HTR-8/SVneo (cell line): ENCODE measurements around the gene GAS2.

ENCODE experiments used
- DNase-seq: peaks from one replicate; pipeline ENCODE4 v3.0.0; 2011; ENCODE audit warnings: low spot score, mixed read lengths; ENCODE audit not compliant: insufficient read length
- FAIRE-seq: peaks from 2 replicates; lab custom pipeline; 2011; peaks lifted over from hg19 to GRCh38; lab: Jason Lieb, UNC

Gene GAS2

DNA sequence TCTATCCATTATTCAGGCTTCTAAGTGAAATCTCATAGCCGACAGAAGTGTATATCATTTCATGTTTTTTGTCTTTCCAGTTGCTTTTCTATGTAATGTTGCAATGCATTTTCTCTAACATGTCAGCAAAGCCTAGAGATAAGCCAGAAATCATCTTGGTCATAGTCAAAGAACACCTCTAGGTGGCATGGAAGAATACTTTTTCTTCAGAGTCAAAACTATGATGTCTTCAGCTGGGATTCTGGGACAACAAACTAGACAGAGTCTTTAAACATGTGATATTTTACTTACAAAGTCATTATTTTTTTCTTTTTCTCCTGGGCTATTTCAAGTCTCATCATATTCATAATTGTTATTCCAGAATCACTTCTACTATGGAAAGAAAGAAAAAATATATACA is 4.4 kb downstream of the GAS2 start:
- DNase-seq = no peak
- FAIRE-seq = no peak

DNA sequence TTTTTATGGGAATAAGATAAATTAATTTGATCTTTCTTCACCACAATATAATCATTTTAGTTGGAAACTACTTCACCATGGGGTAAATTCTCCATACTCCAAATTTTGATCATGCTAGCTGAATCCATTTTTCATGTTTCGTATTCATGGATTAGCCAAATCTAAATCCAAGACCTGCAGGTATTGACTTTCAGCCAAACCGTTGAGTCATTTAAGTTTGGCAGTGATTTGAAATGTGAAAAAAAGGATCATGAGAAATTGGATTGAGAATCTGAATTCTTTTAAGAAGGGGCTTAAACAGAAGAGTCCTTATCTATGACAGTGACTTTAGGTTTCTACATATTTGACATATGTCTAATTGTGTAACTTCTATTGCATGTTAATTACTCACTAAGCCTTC is 5.3 kb downstream of the GAS2 start:
- DNase-seq (no peak), FAIRE-seq (no peak)

DNA sequence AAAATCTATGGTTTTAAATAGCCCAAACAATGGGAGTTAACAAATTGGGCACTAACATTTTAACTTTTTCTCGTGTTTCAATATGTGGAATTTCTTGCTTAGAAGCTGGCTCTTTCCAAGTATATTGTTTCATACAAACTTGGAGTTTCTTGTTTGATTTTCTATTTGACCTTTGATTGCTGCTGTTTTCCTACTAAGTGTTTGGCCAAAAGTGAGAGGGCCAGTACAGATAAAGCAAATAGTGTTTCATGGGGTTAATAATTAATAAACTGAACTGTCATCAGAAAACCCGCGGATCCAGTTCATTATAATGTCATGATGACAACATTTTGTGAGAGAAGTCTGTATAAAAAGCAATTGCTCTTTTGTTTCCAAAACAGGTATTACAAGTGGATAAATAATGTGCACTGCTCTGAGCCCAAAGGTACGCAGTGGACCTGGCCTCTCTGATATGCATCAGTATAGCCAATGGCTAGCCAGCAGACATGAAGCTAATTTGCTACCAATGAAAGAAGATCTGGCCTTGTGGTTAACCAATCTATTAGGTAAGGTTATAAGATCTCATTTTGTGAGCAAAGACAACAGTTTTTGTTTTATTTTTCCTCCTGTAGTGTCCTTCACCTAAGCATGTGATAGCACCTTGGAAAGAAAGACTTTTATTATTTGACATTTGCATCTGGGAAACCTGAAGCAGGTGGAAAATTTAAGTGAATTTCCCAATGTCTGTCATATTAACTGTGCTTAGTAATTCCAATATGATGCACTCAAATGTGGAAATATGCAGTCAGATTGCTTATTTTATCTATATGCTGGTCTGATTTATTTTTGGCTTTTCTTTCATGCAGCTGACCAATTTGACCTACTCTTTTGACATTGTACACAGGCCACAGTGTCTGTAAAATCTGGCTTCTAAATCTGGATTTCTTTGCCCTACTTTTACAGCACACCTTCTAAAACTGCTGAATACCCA is 8.3 kb downstream of the GAS2 start:
- no peak for FAIRE-seq
- DNase-seq = no peak

DNA sequence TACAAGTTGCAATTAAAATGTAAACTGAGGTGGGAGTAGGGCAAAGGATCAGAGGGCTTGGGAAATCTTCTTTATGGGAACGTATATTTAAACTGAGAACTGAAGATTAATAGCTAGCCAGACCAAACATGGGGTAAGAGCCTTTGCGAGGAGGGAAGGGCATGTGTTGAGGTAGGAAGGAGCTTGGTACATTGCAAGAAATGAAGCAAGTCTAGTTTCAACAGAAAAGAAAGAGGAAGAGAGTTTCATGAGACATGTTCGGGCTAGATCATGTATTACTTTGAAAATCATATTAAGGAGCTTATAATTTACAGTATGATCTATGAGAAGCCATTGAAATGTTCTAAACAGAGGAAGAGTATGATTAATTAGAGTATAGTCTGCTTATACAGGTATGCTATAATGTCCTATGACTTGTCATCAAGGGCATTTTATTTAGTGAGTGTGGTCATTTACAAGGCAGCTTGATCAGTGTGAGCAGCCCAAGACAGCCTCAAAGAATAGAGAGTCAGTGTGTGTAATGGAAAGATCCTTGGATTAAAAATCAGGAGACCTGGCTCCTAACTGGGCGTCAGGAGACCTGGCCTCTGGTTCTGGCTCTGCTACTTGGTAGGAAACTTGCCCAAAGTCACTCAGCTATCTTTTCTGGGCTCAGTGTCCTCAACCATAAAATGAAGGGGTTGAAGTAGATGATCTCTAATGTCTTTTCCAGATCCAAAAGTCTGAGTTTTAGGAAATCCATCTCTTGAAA is 10.9 kb downstream of the GAS2 start:
- DNase-seq (no peak), FAIRE-seq (no peak)

DNA sequence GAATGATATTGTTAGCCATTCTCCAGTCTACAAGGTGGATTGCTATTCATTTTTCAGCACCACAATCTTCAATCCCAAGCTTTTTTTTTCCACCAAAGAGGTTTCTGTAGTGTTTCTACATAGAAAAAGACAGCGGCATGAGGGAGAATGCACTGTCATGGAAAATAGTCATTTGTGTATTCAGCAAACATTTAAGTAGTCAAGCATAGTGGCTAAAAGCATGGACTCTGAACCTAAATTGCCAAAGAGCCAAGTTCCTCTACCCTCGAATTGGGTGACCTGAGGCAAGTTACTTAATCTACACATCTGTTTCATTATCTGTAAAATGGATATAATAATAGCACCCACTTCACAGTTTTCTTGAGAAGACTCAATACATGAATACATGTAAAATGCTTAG is 14.2 kb downstream of the GAS2 start:
- FAIRE-seq (no peak), DNase-seq (no peak)

DNA sequence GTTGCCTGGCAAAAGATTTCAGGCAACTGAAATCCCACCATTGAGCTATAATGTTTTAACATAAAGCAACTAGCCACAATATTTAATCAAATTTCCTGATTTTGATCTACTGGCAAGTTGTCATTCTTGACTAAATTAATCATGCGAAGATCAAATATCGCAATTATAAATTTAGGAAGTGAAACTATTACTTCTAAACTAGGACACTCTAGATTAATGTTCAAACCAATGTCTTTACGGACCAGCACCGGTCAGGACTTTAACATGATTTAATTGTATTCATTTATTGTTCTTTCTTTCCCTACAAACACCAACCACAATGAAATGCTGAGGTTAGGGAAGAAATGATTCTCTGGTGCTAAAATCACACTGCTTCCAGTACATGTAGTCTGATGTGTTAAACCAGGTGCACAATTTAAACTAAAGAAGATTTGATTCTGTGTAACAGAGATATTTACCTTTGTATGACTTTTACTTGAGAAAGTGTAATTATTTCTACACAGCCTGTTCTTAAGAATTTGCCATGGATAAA is 14.9 kb downstream of the GAS2 start:
- FAIRE-seq = no peak
- DNase-seq = no peak

GRCh38 chr11:22684082-22684481 is 17.7 kb downstream of the GAS2 start:
- no peak for FAIRE-seq
- no peak for DNase-seq

- no peak for DNase-seq
- no peak for FAIRE-seq
Measured at GRCh38 chr11:22685111-22685510, 18.7 kb downstream of the GAS2 start.

GRCh38 chr11:22688914-22689313 is 22.5 kb downstream of the GAS2 start:
- no peak for FAIRE-seq
- no peak for DNase-seq

- FAIRE-seq = no peak
- no peak for DNase-seq
Measured at GRCh38 chr11:22690257-22690656, 23.8 kb downstream of the GAS2 start.

DNA sequence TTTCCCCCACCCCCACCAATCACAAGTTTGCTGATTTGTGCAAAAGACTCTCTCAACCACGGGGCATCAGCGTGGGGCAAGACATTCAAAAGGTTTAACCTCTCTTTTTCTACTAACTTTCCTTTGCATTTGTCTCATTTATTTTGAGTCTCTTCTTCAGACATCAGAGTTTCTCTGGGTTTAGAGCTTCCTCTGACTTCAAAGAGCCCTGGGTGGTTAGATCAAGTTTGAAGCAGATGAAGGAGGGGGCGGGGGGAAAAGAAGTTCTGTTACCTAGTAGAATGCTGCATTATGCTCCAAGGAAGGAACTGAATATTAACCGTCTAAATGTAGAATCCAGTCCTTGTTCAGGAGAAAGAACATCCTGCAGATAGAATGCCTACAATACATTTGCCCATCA is 24.5 kb downstream of the GAS2 start:
- no peak for FAIRE-seq
- no peak for DNase-seq

DNA sequence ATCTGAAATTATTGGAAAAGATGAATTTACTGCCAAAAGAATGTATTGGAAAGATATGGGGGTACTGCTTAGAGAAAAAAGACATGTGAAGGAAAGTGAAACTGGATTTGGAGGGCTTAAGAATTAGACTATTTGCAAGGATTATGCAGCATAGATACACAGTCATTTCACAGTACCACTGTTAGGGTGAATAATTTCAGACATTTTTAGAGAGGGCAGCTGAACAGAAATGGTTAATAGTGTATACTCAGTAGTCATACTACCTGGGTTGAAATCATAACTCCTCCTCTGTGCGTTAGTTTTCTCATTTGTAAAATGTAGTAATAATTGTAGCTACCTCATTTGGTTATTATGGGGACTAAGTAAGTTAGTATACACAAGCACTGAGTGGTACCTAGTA is 33.0 kb downstream of the GAS2 start:
- FAIRE-seq = no peak
- DNase-seq = no peak

DNA sequence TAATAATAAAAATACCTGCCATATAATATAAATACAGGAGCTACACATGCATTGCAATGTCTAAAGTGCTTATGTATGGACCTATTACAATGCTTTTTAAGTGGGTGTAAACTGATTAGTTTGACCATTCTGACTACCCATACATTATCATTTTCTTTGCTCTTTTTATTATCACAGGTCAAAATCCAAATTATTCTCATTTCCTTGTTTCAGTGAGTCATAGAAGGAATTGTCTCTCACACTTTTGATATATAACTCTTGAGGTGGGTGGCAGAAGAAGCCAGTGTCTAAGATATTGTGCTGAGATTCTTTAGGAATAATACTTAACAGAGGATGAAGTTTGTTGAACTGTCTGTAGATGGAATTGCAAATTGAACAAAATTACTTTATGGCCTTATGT is 35.6 kb downstream of the GAS2 start:
- DNase-seq = no peak
- no peak for FAIRE-seq

DNA sequence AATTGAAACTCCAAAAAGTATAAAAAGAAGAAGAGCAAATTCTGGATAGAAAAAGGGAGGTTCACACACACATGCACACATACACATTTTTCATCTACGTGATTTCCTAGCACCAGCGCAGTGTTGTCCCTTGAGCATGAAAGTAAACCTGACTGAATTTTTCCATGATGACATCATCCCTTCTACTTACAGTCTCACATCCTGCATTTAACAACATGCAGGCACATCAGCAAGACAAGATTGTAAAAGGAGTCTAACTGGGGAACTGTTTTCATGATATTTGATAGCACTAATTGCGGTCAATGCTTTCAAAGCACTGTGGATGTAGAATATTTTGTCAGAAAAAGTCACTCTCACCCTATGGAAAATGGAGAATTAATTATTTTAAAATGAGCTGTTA is 36.6 kb downstream of the GAS2 start:
- FAIRE-seq = no peak
- DNase-seq = peak; percentile 11

- FAIRE-seq = no peak
- DNase-seq = no peak
Measured at GRCh38 chr11:22703591-22703990, 37.2 kb downstream of the GAS2 start.

DNA sequence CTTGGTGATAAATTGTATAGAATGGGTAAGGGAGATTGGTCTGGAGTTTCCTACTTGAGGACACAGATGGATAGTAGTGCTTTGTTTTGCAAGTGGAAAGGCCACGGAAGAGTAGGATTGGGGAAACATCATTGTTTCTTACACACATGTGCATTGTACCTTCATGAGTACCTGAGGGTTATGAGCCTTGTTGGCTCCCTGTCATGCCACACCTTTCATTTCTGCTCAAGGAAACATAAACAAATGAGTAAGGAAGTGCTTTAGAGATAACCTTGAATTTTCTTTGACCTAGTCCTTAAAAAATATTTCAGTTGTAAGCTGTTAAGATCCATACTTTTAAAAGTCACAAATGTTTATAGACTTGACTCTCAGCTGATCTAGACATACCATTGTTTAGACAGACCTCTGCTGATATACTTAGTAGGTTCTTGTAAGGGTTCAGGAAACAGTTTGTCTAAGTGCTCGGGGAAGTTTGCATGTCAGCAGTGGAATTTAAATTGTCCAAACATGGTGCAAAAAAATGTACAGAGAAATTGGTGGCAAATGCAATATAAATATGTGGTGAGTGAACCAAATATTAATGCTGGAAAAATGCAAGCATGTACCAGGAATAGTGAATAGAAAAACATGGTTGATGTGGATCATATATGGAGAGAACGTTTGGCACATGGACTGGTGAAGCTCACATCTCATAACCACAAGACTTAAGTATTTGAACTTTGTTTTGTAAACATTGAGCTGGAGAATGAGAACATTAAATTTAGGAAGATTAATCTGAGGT is 40.9 kb downstream of the GAS2 start:
- no peak for FAIRE-seq
- DNase-seq = no peak

- DNase-seq = no peak
- no peak for FAIRE-seq
Measured at GRCh38 chr11:22711071-22711770, 44.8 kb downstream of the GAS2 start.

GRCh38 chr11:22711880-22712279 is 45.5 kb downstream of the GAS2 start:
- DNase-seq = no peak

GRCh38 chr11:22713336-22713735 is 46.9 kb downstream of the GAS2 start:
- no peak for FAIRE-seq
- DNase-seq = no peak

More at GRCh38 chr11:22711880-22712279, 45.5 kb downstream of the GAS2 start:
- no peak for FAIRE-seq

DNA sequence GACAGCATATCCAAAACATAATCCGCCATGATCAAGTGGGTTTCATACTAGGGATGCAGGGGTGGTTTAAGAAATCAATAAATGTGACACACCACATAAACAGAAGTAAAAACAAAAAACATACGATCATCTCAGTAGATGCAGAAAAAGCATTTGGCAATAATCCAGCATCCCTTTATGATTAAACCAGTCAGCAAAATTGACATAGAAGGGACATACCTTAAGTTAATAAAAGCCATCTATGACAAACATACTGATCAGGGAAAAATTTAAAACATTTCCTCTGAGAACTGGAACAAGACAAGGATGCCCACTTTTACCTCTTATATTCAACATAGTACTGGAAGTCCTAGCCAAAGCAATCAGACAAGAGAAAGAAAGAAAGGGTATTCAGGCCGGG is 49.6 kb downstream of the GAS2 start:
- FAIRE-seq (no peak), DNase-seq (no peak)
